HT1080 (cell line): ENCODE results near the gene BCAS1. TPM values are rescaled to one million over a fixed set of nuclear protein-coding genes. Genes with fewer than 3 reads are reported as not detected.

Source experiments
- DNase-seq: peaks from one replicate; pipeline ENCODE4 v3.0.0-alpha.2; 2015; ENCODE audit warnings: low read depth
- total RNA-seq: library from RNA; depleted of rRNA; stranded (reverse); fragments of >200 nt; shearing (Covaris generic); gene quantifications from 2 replicates; pipeline ENCODE4 v1.2.3, GENCODE V29; 2014

The BCAS1 gene
- total RNA-seq, 1 experiment from 2014 or later: 0.06 TPM

GRCh38 chr20:54078296-54078984 lies 8.0 kb upstream of the BCAS1 start:
- peak; percentile 15 for DNase-seq

- DNase-seq: no peak
These were observed 5.9 kb upstream of the BCAS1 start for GRCh38 chr20:54076259-54076658.

- DNase-seq: no peak
These were observed 4.9 kb upstream of the BCAS1 start for GRCh38 chr20:54075322-54075721.

- no peak for DNase-seq
These were observed 4.1 kb upstream of the BCAS1 start for GRCh38 chr20:54074511-54074910.

GRCh38 chr20:54073288-54073687 lies 2.9 kb upstream of the BCAS1 start:
- DNase-seq: no peak

- DNase-seq: no peak
These were observed 858 bp downstream of the BCAS1 start for GRCh38 chr20:54069501-54069971.

GRCh38 chr20:54068966-54069365 lies 1.4 kb downstream of the BCAS1 start:
- no peak for DNase-seq

GRCh38 chr20:54068495-54068894 lies 1.9 kb downstream of the BCAS1 start:
- no peak for DNase-seq

GRCh38 chr20:54067606-54068174 lies 2.7 kb downstream of the BCAS1 start:
- peak; percentile 73 for DNase-seq

- no peak for DNase-seq
These were observed 4.8 kb downstream of the BCAS1 start for GRCh38 chr20:54065601-54066038.

- no peak for DNase-seq
These were observed 5.5 kb downstream of the BCAS1 start for GRCh38 chr20:54064939-54065338.

- no peak for DNase-seq
These were observed 6.3 kb downstream of the BCAS1 start for GRCh38 chr20:54063992-54064676.

- DNase-seq: no peak
These were observed 6.8 kb downstream of the BCAS1 start for GRCh38 chr20:54063580-54063979.

GRCh38 chr20:54062812-54063280 lies 7.5 kb downstream of the BCAS1 start:
- peak; percentile 58 for DNase-seq

GRCh38 chr20:54061101-54061881 lies 9.1 kb downstream of the BCAS1 start:
- no peak for DNase-seq

GRCh38 chr20:54059691-54060364 lies 10.6 kb downstream of the BCAS1 start:
- no peak for DNase-seq

- DNase-seq: no peak
These were observed 11.8 kb downstream of the BCAS1 start for GRCh38 chr20:54058420-54059139.

GRCh38 chr20:54056762-54057639 lies 13.4 kb downstream of the BCAS1 start:
- no peak for DNase-seq

GRCh38 chr20:54054516-54054915 lies 15.9 kb downstream of the BCAS1 start:
- no peak for DNase-seq
